Erythroblast (primary cell): ENCODE measurements around the gene TCF4.

Source experiments
- GATA1 ChIP-seq: IDR thresholded peaks from 2 replicates; pipeline ENCODE4 v1.6.1; 2011; ENCODE audit warnings: low read depth, mild to moderate bottlenecking, control low read depth, low read length, moderate library complexity
- POLR2A ChIP-seq: IDR thresholded peaks from 2 replicates; pipeline ENCODE4 v1.6.1; 2011; ENCODE audit warnings: mild to moderate bottlenecking, low read length

- TF ChIP-seq POLR2A = no peak
- TF ChIP-seq GATA1 = no peak
These were observed 401.4 kb downstream of the TCF4 start for GRCh38 chr18:55186588-55186987.
